GM18873 (cell line): ENCODE measurements around the gene SSTR3.
"Not testable (repeated sequence)": the region's sequence is repeated elsewhere in the genome, so short reads cannot be mapped to it uniquely, and the experiment has no call there.

Experiments
- ATAC-seq: cut with Tn5 transposase; IDR thresholded peaks from one replicate; pipeline ENCODE4 v1.9.1; 2021; ENCODE audit warnings: mild to moderate bottlenecking, moderate library complexity, moderate number of reproducible peaks; ENCODE audit not compliant: unreplicated experiment, low FRiP score

The SSTR3 gene

DNA sequence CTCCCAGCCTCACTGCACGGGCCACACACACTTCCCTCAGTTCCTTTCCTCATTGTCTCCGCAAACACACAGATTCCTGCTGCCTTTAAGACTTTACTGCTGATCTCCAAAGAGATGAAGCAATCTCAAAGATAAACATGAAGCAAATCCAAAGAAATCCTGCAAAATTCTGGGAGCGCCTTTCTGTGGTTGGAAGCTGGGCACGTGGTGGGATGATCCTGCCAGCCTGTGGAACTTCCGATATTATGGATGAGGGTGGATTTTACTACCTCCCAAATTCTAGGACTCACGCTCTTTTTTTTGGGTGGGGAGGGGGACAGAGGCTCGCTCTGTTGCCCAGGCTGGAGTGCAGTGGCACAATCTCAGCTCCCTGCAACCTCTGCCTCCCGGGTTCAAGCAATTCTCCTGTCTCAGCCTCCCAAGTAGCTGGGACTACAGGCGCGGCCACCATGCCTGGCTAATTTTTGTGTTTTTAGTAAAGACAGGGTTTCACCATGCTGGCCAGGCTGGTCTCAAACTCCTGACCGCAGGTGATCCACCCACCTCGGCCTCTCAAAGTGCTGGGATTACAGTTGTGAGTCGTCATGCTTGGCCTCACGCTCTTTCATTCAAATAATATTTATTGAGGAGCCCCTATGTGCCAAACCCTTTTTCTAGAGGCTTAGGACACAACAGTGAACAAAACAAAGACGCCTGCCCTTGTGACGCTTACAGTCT is 41.4 kb downstream of the SSTR3 start:
- ATAC-seq, result not testable (repeated sequence)

DNA sequence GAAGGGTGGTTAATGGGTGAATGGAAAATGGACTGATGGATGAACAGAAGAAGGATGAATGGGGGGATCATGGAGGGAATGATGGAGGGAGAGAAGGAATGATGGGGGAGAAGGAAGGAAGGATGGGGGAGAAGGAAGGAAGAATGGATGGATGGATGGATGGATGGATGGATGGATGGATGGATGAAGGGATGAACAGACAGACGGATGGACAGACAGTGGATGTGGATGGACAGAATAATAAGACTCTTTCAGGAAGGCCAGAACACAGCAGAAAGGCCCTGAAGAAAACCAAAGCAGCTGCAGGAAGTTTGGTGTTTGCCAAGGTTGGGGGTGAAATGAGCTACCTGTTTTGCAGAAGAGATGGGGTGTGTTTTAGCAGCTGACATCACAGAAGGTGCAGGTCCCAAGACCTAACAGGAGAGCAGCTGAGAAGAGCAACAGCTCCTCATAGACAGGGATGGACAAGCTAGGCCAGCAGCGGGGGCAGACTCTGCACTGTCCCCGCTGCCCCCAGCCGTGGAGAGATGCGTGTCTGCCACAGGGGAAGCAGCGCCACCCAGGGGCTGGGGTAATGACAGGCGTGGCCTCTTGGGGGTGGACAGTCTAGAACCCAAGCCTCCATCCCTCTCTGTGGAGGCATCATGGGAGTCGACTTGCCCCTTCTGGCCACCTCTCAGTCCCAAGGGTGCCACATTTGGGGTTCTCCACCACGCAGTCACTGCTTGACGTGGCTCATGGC is 42.2 kb downstream of the SSTR3 start:
- ATAC-seq, result no peak

GRCh38 chr22:37169406-37169805 is 42.9 kb downstream of the SSTR3 start:
- no peak for ATAC-seq

- no peak for ATAC-seq
Observed at GRCh38 chr22:37167981-37168647, 44.2 kb downstream of the SSTR3 start.

DNA sequence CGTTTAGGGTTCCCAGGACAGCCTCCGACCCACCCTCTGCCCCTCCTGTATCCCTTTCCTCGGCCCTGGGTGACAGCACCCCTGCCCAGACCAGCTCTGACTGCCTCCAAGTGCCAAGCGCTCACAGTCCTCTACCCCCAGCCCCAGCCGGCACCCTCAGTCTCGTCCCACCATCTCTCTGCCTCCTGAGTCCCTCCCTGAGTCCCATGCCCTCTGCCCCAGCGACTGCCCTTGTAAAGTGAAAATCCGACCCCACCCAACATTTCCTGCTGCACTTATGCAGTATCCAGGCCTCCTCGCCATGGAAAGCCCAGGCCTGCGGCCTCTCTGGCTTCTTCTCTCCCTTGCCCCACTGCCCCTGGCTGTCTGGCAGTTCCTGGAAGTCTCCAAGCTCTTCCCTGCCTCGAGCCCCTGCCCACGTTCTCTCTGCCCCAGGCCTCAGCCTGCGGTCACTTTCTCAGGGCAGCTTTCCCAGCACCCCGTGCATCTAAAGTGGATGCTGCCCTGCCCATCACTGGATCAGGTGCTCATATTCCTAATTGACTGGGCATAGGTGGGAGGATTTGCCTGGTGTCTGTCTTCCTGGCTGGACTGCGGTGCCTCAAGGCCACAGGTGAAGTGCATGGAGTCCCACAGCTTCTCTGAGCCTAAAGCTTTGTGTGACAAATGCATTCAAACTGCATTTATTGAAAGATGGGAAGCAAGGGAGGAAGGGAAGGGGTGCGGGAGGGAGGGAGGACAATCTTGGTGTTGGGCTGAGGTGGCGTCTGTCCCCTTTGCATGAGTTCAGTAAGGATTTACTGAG is 44.9 kb downstream of the SSTR3 start:
- no peak for ATAC-seq

DNA sequence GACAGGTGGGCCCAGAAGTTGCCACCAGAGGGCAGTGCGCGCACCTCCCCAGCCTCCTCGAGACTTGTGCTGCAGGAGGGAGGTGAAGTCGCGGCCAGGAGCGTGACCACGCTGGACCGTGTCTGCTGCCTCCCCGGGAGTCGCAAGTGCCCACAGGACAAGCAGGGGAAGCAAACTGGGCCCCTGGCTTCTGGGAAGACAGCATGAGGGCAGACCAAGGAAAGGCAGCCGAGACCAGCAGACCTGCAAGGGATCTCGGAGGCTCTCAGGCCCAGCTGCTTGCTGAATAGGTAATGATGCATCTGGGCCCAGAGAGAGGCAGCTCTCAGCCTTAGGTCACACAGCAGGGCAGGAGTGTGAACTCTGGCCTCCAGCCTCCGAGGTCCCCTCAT is 45.6 kb downstream of the SSTR3 start:
- ATAC-seq, result no peak

- ATAC-seq, result no peak
Observed at GRCh38 chr22:37165940-37166674, 46.2 kb downstream of the SSTR3 start.

DNA sequence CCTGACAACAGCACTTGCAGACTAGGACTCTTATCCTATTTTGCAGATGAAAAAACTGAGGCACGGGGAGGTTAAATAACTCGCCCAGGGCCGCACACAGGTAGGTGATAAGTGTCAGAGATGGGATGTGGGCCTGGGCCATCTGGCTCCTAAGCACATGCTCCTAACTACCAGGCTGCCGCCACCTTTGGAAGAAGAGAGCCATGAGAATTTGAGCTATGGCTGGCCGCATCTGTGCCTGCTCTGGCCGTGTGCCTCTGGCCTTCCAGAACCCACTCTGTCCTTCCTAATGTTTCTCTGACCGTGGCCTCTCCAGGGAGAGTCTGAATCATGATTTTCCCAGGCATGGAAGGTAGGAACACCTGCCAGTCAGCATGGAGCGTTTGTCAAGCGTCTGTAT is 47.2 kb downstream of the SSTR3 start:
- no peak for ATAC-seq

DNA sequence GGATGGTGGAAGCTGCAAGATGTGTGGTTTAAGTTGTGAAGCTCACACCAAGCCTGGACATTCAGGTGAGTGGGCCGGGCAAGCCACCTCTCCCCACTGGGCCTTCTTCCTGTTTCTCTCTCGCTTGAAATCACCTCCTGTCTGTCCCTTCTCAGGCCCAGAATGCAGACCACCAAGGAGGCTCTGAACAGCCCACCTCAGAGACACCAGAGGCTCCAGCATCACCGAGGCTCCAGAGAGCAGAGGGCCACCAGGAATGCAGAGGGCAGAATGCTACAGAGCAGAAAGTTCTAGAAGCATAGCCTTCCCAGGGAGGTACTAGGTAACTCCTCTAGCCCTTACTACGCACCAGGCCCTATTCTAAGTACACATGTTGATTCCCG is 47.8 kb downstream of the SSTR3 start:
- no peak for ATAC-seq

DNA sequence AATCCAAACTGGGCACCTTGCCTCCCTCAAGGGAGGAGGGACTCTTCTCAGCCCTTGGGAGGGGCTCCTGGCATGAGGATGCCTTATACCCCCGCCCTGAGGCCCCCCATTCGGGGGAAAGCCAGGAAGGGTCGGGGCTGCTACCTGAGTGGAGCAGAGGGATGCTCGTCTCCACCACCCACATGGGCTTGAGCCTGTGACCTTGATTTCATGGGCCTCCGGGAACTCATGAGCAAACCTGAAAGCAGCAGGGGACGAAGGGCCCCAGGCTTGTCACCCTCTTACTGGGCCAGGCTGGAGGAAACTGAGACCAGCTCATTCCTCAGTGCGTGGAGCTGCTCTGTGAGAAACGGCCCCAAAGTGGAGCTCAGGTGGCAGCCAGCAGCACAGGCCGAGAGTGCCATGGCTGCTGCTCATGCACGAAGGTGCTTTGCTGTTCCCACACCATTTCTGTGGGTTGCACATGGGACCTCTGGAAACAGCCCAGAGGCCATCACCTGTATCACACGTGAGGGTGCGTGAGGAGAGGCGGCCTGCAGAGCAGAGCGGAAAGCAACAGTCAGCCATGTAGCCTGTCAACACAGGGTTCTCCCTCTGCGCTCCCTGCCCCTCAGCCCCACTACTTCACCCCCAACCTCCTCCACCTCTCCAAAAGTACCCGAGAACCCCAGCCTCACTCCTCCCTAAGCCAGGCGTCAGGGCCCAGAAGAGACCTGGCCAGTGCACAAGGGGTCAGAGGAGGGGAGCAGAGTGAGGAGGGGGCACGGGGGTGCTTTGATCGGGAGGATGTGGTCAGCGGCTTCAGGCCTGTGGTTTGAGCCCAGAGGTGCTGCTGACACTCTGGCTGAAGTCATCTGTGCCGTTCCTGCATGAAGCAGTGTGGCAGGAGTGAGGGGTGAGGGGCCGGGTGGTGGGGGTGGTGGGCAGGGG is 48.4 kb downstream of the SSTR3 start:
- ATAC-seq, result peak; percentile 31

DNA sequence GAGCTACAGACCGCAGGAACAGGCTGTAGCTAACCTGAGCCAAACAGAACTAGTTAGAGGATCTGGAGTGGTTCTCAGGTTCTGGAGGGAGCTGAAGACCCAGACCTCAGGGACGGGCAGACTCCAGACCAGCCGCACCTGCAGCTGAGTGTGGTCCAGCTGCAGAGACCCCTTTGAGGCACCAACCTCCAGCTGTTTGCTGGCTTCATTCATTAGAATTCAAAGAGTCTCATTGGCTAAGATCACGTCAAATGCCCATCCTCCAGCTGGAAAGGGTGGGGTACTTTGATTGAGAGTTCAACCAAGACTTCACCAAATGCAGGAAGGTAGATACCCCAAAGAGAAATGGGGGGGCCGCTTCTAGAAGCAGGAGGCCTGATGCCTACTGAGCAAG is 49.2 kb downstream of the SSTR3 start:
- ATAC-seq, result no peak

DNA sequence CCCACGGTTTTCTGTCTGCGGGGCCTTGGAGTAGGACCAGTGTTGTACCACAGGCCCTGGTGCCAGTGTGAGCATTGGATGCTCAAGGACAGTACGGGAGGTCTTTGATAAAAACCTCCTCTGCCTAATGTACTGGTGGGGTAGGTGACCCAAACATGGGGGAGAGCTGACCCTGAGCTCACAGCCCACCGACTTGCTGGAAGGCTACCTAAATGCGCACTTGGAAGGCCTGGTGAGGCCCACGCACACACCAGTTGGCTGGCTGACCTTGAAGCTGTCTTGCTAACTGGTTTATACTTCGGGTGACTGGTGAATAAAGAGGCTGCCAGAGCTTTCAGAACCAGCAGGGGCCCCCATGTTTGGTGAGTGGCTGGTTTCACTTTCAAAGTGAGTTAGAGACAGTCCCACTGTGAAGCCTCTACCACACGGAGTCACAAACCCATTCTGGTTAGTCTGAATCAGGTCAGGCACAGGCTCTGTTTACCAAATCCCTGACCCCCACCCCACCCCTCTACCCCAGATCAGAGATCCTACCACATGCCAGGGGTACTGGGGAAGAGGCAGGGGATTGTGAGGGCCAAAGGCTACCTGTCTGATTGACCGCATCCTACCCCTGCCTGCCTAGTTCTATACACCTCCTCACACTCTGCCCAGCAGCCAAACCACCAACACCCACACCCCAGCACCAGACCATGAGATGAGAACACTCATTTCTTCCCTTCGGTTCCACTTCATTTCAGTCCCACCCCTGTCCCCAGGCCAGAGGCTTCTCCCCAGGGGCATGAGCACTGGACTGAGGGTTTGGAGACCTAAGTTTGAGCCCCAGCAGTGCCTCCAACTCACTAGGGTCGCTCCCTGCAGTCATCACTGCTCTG is 49.8 kb downstream of the SSTR3 start:
- peak; percentile 40 for ATAC-seq

DNA sequence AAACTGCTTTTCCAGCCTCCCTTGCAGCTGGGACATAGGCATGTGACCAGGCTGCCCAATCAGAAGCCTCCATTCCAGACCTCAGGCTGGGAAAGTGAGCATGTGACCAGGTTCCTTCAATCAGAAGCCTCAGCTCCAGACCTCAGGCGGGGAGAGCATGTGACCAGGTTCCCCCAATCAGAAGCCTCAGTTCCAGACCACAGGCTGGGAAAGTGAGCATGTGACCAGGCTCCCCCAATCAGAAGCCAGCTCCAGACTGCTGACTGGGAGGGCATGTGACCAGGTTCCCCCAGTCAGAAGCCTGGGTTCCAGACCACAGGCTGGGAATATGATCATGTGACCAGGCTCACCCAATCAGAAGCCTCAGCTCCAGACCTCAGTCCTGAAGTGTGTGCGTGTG is 50.8 kb downstream of the SSTR3 start:
- no peak for ATAC-seq

DNA sequence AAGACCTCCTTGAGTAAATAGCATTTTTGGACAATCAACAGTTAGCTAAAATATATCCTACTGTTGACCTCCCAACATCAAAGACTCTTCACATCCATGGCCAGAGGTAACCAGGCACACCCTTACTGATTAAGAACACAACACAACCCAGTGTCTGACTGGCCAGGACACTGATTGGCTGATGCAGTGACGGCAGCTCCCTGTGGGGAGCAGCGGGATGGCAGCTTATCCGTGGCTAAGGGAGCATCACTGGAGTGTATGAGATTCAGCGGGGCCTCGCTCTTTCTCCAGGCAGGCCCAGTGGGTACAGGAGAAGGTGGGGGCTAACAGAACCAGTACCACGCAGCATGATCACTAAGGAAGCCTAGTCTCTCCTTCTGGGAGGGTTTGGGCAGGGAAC is 52.2 kb downstream of the SSTR3 start:
- no peak for ATAC-seq

DNA sequence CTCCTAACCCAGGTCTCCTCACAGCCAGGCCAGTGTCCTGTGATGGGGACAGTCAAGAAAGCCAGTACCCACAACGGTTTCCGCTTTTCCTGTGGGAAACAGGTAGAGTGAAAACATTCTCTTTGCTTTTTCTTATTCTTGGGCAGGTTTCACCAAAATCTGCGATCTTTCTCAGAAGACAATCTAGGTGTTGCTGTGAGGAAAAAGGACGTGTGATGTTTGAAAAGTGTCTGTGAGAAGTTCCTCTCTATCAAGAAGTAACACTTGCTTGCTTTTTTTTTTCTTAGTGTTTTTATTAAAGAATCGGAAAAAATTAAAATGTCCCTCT is 53.4 kb downstream of the SSTR3 start:
- no peak for ATAC-seq

GRCh38 chr22:37157516-37158285 is 54.6 kb downstream of the SSTR3 start:
- no peak for ATAC-seq

- no peak for ATAC-seq
Observed at GRCh38 chr22:37156686-37157435, 55.4 kb downstream of the SSTR3 start.
